ENCODE measurements around the gene LCN10.

The LCN10 gene

DNA sequence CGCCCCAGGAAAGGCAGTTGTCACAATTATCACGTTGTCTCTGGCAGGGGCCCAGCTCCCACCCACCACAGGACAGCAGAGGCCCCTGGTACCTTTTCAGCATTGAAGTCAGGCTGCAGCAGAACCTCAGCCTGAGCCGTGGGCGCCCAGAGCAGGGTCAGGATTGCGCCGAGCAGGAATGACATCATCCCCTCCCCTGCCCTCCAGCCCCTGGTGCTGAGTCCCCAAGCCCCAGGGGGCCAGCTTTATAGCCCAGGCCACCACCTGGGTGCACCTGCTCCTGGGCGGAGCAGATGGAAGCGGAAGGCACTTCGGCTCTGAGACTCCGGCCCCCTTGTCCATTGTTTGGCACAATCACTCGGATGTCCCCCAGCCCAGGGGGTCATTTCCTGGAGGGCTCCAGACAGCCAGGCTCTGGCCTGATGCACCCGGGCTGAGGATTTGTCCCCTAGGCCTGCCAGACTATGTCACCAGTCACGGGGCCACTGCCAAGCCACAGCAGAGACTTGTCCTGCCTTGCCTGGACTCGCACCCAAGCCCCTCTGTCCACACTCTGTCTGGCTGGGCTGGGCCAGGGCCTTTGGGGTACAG is 21.7 kb upstream of the LCN10 start, which contains the start of gene LCN15 (continued):
- TF ChIP-seq, protein P1, sequence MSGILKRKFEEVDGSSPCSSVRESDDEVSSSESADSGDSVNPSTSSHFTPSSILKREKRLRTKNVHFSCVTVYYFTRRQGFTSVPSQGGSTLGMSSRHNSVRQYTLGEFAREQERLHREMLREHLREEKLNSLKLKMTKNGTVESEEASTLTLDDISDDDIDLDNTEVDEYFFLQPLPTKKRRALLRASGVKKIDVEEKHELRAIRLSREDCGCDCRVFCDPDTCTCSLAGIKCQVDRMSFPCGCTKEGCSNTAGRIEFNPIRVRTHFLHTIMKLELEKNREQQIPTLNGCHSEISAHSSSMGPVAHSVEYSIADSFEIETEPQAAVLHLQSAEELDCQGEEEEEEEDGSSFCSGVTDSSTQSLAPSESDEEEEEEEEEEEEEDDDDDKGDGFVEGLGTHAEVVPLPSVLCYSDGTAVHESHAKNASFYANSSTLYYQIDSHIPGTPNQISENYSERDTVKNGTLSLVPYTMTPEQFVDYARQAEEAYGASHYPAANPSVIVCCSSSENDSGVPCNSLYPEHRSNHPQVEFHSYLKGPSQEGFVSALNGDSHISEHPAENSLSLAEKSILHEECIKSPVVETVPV (CRISPR knock-in tag; IDR thresholded peaks at IDR 0.05): no peak
- TF ChIP-seq SNAI2 (CRISPR knock-in tag; IDR thresholded peaks at IDR 0.05): no peak
- no peak for TF ChIP-seq ZNF70 (CRISPR knock-in tag; IDR thresholded peaks at IDR 0.05)

DNA sequence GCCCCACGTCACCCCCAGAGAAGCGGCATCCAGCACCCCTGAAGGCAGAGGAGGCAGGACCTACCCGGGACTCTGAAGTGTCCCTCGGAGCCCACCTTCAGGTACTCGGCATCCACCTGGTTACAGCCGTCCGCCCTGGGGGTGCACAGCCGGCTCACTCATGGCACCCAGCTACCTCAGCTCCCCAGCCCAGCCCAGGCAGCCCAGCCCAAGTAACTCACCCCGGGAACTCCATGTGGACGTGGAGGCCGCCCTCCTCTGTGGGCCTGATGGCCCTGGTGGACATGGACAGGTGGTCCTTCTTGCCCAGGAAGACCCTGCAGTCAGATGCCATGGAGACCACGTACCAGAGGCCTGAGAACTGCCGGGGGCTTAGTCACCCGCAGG is 20.9 kb upstream of the LCN10 start:
- ATAC-seq: no peak

DNA sequence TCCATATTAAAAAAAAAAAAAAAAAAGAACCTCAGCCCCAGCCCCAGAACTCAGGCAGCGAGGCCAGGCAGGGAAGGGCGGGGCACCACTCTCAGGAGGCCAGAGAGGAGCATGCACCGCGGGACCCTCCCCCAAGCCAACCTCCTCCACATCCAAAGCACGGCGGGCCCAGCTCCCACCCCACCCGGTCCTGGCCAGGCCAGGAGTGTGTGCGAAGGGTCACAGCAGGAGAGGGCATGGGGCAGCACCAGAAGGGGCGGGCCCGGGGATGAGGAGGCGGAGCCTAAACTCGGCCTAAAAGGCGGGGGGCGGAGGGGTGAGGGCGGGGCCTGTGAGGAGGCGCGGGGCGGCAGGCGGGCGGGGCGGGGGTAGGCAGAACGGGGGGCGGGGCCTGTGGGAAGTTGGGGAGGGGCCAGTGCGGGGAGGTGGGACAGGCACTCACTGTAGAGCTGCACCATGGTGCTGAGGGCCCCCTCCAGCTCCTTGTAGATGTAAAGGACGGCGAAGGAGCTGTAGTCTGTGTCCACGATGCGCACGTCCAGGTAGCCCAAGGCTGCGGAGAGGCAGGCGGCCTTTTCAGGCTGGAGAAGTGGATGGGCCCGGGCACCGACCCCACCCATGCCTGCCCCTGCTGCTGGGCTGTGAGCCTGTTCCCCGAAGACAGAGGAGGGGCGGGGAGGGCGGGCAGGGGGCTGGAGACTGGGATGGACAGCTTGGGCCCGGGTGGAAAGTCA is 20.3 kb upstream of the LCN10 start:
- peak; percentile 34 for ATAC-seq

More for the DNA sequence above, 20.9 kb upstream of the LCN10 start:
- TF ChIP-seq OSR1 (CRISPR knock-in tag; IDR thresholded peaks at IDR 0.05): no peak
- no peak for TF ChIP-seq ZNF8 (CRISPR knock-in tag; IDR thresholded peaks at IDR 0.05)
- TF ChIP-seq ZC3H10 (CRISPR knock-in tag; IDR thresholded peaks at IDR 0.05): no peak
- TF ChIP-seq ZFP3 (CRISPR knock-in tag; IDR thresholded peaks at IDR 0.05): no peak
- TF ChIP-seq TCF4 (CRISPR knock-in tag; IDR thresholded peaks at IDR 0.05; ENCODE audit: borderline replicate concordance): no peak
- TF ChIP-seq, protein P2, sequence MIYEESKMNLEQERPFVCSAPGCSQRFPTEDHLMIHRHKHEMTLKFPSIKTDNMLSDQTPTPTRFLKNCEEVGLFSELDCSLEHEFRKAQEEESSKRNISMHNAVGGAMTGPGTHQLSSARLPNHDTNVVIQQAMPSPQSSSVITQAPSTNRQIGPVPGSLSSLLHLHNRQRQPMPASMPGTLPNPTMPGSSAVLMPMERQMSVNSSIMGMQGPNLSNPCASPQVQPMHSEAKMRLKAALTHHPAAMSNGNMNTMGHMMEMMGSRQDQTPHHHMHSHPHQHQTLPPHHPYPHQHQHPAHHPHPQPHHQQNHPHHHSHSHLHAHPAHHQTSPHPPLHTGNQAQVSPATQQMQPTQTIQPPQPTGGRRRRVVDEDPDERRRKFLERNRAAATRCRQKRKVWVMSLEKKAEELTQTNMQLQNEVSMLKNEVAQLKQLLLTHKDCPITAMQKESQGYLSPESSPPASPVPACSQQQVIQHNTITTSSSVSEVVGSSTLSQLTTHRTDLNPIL (CRISPR knock-in tag; IDR thresholded peaks at IDR 0.05; ENCODE audit: low read depth): no peak
- TF ChIP-seq, protein P1 (CRISPR knock-in tag; IDR thresholded peaks at IDR 0.05): no peak
- no peak for TF ChIP-seq CSDC2 (CRISPR knock-in tag; IDR thresholded peaks at IDR 0.05)
- no peak for TF ChIP-seq ZFP30 (CRISPR knock-in tag; IDR thresholded peaks at IDR 0.05)
- TF ChIP-seq ZNF565 (CRISPR knock-in tag; conservative IDR thresholded peaks at IDR 0.05; ENCODE audit: low read depth): no peak
- TF ChIP-seq BACH2 (CRISPR knock-in tag; IDR thresholded peaks at IDR 0.05; ENCODE audit: borderline replicate concordance): no peak
- TF ChIP-seq, protein P3, sequence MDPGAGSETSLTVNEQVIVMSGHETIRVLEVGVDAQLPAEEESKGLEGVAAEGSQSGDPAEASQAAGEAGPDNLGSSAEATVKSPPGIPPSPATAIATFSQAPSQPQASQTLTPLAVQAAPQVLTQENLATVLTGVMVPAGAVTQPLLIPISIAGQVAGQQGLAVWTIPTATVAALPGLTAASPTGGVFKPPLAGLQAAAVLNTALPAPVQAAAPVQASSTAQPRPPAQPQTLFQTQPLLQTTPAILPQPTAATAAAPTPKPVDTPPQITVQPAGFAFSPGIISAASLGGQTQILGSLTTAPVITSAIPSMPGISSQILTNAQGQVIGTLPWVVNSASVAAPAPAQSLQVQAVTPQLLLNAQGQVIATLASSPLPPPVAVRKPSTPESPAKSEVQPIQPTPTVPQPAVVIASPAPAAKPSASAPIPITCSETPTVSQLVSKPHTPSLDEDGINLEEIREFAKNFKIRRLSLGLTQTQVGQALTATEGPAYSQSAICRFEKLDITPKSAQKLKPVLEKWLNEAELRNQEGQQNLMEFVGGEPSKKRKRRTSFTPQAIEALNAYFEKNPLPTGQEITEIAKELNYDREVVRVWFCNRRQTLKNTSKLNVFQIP (CRISPR knock-in tag; IDR thresholded peaks at IDR 0.05; ENCODE audit: borderline replicate concordance, low read depth): no peak

DNA sequence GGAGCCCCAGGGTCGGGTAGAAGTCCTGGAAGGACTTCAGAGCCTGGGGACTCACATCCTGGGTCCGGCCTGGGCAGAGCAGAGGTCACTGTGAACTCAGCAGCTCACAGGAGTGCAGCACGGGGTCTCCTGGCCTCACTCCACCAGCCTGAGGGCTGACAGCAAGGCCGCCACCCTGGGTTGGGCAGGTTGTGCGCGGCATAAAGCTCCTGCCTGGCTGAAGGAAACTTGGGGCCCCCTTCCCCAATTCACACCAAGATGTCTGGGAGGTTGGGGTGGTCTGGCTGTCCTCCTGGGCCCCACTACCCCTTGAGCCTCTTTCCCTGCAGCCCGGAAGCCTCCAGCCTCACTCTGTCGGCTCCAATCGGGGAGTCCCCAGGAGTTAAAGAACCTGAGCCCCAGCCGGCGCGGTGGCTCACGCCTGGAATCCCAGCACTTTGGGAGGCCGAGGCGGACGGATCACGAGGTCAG is 19.5 kb upstream of the LCN10 start:
- no peak for ATAC-seq
- no peak for TF ChIP-seq BACH2 (CRISPR knock-in tag; IDR thresholded peaks at IDR 0.05; ENCODE audit: borderline replicate concordance)
- no peak for TF ChIP-seq CSDC2 (CRISPR knock-in tag; IDR thresholded peaks at IDR 0.05)
- TF ChIP-seq ZNF8 (CRISPR knock-in tag; IDR thresholded peaks at IDR 0.05): no peak
- TF ChIP-seq ZC3H10 (CRISPR knock-in tag; IDR thresholded peaks at IDR 0.05): no peak
- no peak for TF ChIP-seq ZNF565 (CRISPR knock-in tag; conservative IDR thresholded peaks at IDR 0.05; ENCODE audit: low read depth)
- TF ChIP-seq GLIS3 (CRISPR knock-in tag; IDR thresholded peaks at IDR 0.05): no peak
- TF ChIP-seq PPARA (CRISPR knock-in tag; IDR thresholded peaks at IDR 0.05; ENCODE audit: borderline replicate concordance): no peak
- no peak for TF ChIP-seq ZFP30 (CRISPR knock-in tag; IDR thresholded peaks at IDR 0.05)
- TF ChIP-seq, protein P3 (CRISPR knock-in tag; IDR thresholded peaks at IDR 0.05; ENCODE audit: borderline replicate concordance, low read depth): no peak
- no peak for TF ChIP-seq OSR1 (CRISPR knock-in tag; IDR thresholded peaks at IDR 0.05)
- TF ChIP-seq, protein P4, sequence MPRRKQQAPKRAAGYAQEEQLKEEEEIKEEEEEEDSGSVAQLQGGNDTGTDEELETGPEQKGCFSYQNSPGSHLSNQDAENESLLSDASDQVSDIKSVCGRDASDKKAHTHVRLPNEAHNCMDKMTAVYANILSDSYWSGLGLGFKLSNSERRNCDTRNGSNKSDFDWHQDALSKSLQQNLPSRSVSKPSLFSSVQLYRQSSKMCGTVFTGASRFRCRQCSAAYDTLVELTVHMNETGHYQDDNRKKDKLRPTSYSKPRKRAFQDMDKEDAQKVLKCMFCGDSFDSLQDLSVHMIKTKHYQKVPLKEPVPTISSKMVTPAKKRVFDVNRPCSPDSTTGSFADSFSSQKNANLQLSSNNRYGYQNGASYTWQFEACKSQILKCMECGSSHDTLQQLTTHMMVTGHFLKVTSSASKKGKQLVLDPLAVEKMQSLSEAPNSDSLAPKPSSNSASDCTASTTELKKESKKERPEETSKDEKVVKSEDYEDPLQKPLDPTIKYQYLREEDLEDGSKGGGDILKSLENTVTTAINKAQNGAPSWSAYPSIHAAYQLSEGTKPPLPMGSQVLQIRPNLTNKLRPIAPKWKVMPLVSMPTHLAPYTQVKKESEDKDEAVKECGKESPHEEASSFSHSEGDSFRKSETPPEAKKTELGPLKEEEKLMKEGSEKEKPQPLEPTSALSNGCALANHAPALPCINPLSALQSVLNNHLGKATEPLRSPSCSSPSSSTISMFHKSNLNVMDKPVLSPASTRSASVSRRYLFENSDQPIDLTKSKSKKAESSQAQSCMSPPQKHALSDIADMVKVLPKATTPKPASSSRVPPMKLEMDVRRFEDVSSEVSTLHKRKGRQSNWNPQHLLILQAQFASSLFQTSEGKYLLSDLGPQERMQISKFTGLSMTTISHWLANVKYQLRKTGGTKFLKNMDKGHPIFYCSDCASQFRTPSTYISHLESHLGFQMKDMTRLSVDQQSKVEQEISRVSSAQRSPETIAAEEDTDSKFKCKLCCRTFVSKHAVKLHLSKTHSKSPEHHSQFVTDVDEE (CRISPR knock-in tag; IDR thresholded peaks at IDR 0.05): no peak
- TF ChIP-seq, protein P2 (CRISPR knock-in tag; IDR thresholded peaks at IDR 0.05; ENCODE audit: low read depth): no peak
- no peak for TF ChIP-seq TCF4 (CRISPR knock-in tag; IDR thresholded peaks at IDR 0.05; ENCODE audit: borderline replicate concordance)

More for the DNA sequence above, 20.3 kb upstream of the LCN10 start:
- TF ChIP-seq TCF4 (CRISPR knock-in tag; IDR thresholded peaks at IDR 0.05; ENCODE audit: borderline replicate concordance) (no peak), SNAI2 (CRISPR knock-in tag; IDR thresholded peaks at IDR 0.05) (no peak), ISL1 (CRISPR knock-in tag; IDR thresholded peaks at IDR 0.05) (no peak), BACH2 (CRISPR knock-in tag; IDR thresholded peaks at IDR 0.05; ENCODE audit: borderline replicate concordance) (no peak), ZFP30 (CRISPR knock-in tag; IDR thresholded peaks at IDR 0.05) (no peak), GLIS3 (CRISPR knock-in tag; IDR thresholded peaks at IDR 0.05) (no peak), TOX (CRISPR knock-in tag; IDR thresholded peaks at IDR 0.05; ENCODE audit: borderline replicate concordance) (no peak), ARNTL (CRISPR knock-in tag; IDR thresholded peaks at IDR 0.05; ENCODE audit: borderline replicate concordance, low read depth) (no peak)
